HepG2 (cell line): ENCODE results near the gene PDCD1LG2. TPM values are rescaled to one million over a fixed set of nuclear protein-coding genes. Genes with fewer than 3 reads are reported as not detected.

Source experiments
- CEBPG ChIP-seq: IDR thresholded peaks from 2 replicates; pipeline ENCODE4 v1.6.1; 2016
- DMAP1 ChIP-seq: IDR thresholded peaks from 2 replicates; pipeline ENCODE4 v1.6.1; 2016
- HNRNPLL ChIP-seq: fragments of 200-400 bp; formaldehyde crosslinking; IDR thresholded peaks from 2 replicates; pipeline ENCODE4 v1.6.1; 2017; ENCODE audit warnings: mild to moderate bottlenecking, low read depth, low read length; ENCODE audit not compliant: poor library complexity, severe bottlenecking
- SALL2 ChIP-seq: sonication (generic); formaldehyde crosslinking; IDR thresholded peaks from 2 replicates; pipeline ENCODE4 v1.8.1; 2023; ENCODE audit warnings: mild to moderate bottlenecking, missing genetic modification reagents, inconsistent platforms
- SKI ChIP-seq: fragments of 450-650 bp; IDR thresholded peaks from one replicate; pipeline ENCODE4 v1.6.1; 2018; ENCODE audit warnings: mild to moderate bottlenecking; ENCODE audit not compliant: partially characterized antibody
- SMC3 ChIP-seq: IDR thresholded peaks from 2 replicates; pipeline ENCODE4 v1.6.1; 2011; ENCODE audit warnings: low read length, improper control_type of control experiment
- TEAD3 ChIP-seq: optimal IDR thresholded peaks from 2 replicates; pipeline ENCODE3; 2016; ENCODE audit warnings: borderline replicate concordance
- THAP11 ChIP-seq: IDR thresholded peaks from 2 replicates; pipeline ENCODE4 v1.6.1; 2016; ENCODE audit warnings: missing biosample characterization, missing genetic modification reagents
- ZNF234 ChIP-seq: sonication (generic); formaldehyde crosslinking; conservative IDR thresholded peaks from 2 replicates; pipeline ENCODE4 v1.5.1; 2020; ENCODE audit warnings: mild to moderate bottlenecking, missing genetic modification reagents
- ZNF282 ChIP-seq: fragments of 450-650 bp; IDR thresholded peaks from 2 replicates; pipeline ENCODE4 v1.6.1; 2018; ENCODE audit not compliant: partially characterized antibody
- polyA plus RNA-seq, 8 experiments: library from polyadenylated mRNA; depleted of rRNA in 3 of 8; stranded (reverse) in 7 of 8; unstranded in 1 of 8; fragments of >200 nt; fragmentation: Illumina TruSeq in 4 of 8; extraction: Trizol in 4 of 8; gene quantifications; 2 replicates each; pipeline versions ENCODE4 v1.2.1 to v1.2.3, GENCODE V29; 2011 to 2016; ENCODE audit warnings: low read depth in 4 of 8, missing spikeins in 1 of 8, mixed read lengths in 1 of 8; ENCODE audit not compliant: insufficient read depth in 1 of 8
- total RNA-seq, 5 experiments: library from RNA; depleted of rRNA; stranded (reverse); fragments of >200 nt; fragmentation: Illumina TruSeq; extraction: Trizol; gene quantifications; 2 replicates each; pipeline ENCODE4 v1.2.3, GENCODE V29; 2016; ENCODE audit warnings: low read depth in 1 of 5
- TF ChIP-seq, protein P1 (sequence below): IDR thresholded peaks from 2 replicates; pipeline ENCODE4 v1.4.0; 2020; ENCODE audit warnings: mild to moderate bottlenecking, missing genetic modification reagents
- TF ChIP-seq, protein P2 (sequence below): sonication (generic); formaldehyde crosslinking; IDR thresholded peaks from 2 replicates; pipeline ENCODE4 v1.8.0; 2022; ENCODE audit warnings: missing genetic modification reagents, mild to moderate bottlenecking, moderate library complexity, borderline replicate concordance
- TF ChIP-seq, protein P3 (sequence below): sonication (generic); formaldehyde crosslinking; IDR thresholded peaks from 2 replicates; pipeline ENCODE4 v1.4.0; 2020; ENCODE audit warnings: mild to moderate bottlenecking, low read depth, missing genetic modification reagents

PDCD1LG2 gene
- total and polyA plus RNA-seq, 2 of the 13 experiments (the other 11 are each of a cell fraction or from before 2014, with no cell fraction given): not detected

- no peak for TF ChIP-seq HNRNPLL
- no peak for TF ChIP-seq ZNF234 (CRISPR knock-in tag)
- TF ChIP-seq, protein P1, sequence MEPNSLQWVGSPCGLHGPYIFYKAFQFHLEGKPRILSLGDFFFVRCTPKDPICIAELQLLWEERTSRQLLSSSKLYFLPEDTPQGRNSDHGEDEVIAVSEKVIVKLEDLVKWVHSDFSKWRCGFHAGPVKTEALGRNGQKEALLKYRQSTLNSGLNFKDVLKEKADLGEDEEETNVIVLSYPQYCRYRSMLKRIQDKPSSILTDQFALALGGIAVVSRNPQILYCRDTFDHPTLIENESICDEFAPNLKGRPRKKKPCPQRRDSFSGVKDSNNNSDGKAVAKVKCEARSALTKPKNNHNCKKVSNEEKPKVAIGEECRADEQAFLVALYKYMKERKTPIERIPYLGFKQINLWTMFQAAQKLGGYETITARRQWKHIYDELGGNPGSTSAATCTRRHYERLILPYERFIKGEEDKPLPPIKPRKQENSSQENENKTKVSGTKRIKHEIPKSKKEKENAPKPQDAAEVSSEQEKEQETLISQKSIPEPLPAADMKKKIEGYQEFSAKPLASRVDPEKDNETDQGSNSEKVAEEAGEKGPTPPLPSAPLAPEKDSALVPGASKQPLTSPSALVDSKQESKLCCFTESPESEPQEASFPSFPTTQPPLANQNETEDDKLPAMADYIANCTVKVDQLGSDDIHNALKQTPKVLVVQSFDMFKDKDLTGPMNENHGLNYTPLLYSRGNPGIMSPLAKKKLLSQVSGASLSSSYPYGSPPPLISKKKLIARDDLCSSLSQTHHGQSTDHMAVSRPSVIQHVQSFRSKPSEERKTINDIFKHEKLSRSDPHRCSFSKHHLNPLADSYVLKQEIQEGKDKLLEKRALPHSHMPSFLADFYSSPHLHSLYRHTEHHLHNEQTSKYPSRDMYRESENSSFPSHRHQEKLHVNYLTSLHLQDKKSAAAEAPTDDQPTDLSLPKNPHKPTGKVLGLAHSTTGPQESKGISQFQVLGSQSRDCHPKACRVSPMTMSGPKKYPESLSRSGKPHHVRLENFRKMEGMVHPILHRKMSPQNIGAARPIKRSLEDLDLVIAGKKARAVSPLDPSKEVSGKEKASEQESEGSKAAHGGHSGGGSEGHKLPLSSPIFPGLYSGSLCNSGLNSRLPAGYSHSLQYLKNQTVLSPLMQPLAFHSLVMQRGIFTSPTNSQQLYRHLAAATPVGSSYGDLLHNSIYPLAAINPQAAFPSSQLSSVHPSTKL: no peak
- TF ChIP-seq SMC3: no peak
- TF ChIP-seq CEBPG (CRISPR knock-in tag): no peak
- TF ChIP-seq TEAD3: no peak
- TF ChIP-seq ZNF282: no peak
- no peak for TF ChIP-seq THAP11
- TF ChIP-seq, protein P2, sequence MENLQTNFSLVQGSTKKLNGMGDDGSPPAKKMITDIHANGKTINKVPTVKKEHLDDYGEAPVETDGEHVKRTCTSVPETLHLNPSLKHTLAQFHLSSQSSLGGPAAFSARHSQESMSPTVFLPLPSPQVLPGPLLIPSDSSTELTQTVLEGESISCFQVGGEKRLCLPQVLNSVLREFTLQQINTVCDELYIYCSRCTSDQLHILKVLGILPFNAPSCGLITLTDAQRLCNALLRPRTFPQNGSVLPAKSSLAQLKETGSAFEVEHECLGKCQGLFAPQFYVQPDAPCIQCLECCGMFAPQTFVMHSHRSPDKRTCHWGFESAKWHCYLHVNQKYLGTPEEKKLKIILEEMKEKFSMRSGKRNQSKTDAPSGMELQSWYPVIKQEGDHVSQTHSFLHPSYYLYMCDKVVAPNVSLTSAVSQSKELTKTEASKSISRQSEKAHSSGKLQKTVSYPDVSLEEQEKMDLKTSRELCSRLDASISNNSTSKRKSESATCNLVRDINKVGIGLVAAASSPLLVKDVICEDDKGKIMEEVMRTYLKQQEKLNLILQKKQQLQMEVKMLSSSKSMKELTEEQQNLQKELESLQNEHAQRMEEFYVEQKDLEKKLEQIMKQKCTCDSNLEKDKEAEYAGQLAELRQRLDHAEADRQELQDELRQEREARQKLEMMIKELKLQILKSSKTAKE (CRISPR knock-in tag): no peak
- no peak for TF ChIP-seq SALL2
- no peak for TF ChIP-seq DMAP1 (CRISPR knock-in tag)
- TF ChIP-seq, protein P3, sequence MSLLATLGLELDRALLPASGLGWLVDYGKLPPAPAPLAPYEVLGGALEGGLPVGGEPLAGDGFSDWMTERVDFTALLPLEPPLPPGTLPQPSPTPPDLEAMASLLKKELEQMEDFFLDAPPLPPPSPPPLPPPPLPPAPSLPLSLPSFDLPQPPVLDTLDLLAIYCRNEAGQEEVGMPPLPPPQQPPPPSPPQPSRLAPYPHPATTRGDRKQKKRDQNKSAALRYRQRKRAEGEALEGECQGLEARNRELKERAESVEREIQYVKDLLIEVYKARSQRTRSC (CRISPR knock-in tag): no peak
- no peak for TF ChIP-seq SKI
Observed at GRCh38 chr9:5562806-5563416, 52.6 kb downstream of the PDCD1LG2 start (continued).
